ENCODE data around the gene ATP2B3.
"Not testable (repeated sequence)": the region's sequence is repeated elsewhere in the genome, so short reads cannot be mapped to it uniquely, and the experiment has no call there.

The ATP2B3 gene

DNA sequence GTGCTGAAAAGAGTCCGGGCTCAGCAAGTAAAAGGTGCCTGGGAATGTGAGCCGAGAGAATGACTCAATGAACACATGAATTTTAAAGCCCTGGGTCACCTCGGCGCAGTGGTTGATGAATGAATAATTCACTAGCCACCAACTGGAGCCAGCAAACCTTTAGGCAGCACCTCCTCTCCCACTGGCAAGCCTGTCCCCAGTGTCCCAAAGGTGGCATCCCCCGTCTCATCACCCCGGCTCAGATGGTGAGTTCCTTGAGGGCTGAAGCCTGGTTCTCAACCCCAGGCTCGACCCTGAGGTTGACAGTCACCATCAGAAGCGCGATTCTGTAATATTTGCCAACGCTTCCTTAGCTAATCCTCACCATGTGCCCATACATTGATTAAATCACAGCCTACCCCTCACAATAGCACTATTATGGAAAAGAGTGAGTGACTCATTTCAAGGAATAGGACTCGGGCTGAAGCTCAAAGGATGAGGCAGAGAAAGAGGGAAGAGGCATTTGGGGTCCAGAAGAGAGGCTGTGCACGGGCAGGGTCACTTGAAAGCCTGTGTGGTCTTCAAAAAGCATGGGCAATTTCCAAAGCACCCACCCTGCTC lies 84.2 kb downstream of the ATP2B3 start:
- TF ChIP-seq, protein P1, sequence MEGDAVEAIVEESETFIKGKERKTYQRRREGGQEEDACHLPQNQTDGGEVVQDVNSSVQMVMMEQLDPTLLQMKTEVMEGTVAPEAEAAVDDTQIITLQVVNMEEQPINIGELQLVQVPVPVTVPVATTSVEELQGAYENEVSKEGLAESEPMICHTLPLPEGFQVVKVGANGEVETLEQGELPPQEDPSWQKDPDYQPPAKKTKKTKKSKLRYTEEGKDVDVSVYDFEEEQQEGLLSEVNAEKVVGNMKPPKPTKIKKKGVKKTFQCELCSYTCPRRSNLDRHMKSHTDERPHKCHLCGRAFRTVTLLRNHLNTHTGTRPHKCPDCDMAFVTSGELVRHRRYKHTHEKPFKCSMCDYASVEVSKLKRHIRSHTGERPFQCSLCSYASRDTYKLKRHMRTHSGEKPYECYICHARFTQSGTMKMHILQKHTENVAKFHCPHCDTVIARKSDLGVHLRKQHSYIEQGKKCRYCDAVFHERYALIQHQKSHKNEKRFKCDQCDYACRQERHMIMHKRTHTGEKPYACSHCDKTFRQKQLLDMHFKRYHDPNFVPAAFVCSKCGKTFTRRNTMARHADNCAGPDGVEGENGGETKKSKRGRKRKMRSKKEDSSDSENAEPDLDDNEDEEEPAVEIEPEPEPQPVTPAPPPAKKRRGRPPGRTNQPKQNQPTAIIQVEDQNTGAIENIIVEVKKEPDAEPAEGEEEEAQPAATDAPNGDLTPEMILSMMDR (IDR thresholded peaks at IDR 0.05), result no peak
- Histone ChIP-seq H3K4me3 (no peak overlapping the region), H3K36me3 (no peaks in the 10 kb centered on the region), H3K27ac (no peak overlapping the region), H3K4me1 (peaks cover 0 to 21% (median 6%) of the 10 kb centered on the region in 4 donors), H3K27me3 (no peaks in the 10 kb centered on the region), H3K9me3 (peaks cover 0 to 7% (median 0%) of the 10 kb centered on the region in 3 donors)
- intact Hi-C loops (cut with DNase I; ENCODE audit: low total_unique reads), result loop anchor here (10.0 kb wide), 1 partner anchor 57 kb away; no protein-coding TSS in a partner anchor
- DNase-seq, result no peak

DNA sequence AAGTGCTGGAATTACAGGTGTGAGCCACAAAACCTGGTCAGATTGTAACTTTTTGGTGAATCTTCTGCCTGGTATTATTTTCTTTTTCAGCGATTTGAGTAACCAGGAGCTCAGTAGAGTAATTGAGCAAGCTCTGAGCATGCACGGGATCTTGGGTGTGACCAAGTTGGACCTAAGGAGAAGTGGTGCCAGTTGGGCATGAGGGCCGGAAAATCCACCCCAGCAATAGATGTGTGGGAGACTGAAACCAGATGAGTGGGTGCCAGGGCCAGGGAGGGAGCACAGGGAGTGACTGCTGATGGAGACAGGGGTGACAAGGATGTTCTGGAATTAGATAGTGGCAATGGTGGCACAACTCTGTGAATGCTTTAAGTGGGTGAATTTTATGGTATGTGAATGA lies 85.2 kb downstream of the ATP2B3 start:
- H3K27me3 ChIP-seq, result no peaks in the 10 kb centered on the region
- no peak overlapping the region for H3K27ac ChIP-seq
- H3K36me3 ChIP-seq, result no peaks in the 10 kb centered on the region
- DNase-seq, result no peak
- no peak overlapping the region for H3K4me3 ChIP-seq
- intact Hi-C loops (cut with DNase I; ENCODE audit: low total_unique reads), result loop anchor here (10.0 kb wide), 1 partner anchor 58 kb away; no protein-coding TSS in a partner anchor
- peaks cover 0 to 20% (median 6%) of the 10 kb centered on the region in 4 donors for H3K4me1 ChIP-seq
- TF ChIP-seq, protein P1 (IDR thresholded peaks at IDR 0.05), result no peak
- peaks cover 0 to 4% (median 0%) of the 10 kb centered on the region in 3 donors for H3K9me3 ChIP-seq

DNA sequence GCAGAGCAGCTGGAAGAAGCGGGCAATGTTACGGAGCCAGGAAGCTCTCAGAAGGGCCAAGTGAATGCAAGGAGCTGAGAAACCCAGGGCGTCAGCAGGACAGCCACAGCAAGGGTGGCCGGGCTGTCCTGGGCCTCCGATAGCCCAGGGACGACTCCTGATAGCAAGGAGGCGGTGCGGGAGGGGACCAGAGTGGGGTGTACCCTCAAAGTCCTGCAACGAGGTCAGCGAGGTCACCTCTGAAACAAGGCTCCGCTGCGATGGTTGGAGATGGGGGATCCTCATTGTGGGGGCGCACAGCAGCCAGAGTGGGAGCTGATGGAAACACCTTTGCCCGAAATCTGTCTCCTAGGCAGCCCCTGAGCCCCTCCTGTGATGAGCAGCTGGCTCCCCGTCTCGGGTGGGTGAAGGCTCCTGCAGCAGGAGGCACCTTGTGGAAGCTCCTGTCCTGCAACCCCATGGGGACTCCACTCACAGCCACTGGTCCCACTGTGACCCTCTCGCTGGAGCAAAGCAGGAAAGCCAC lies 85.8 kb downstream of the ATP2B3 start:
- TF ChIP-seq, protein P1 (IDR thresholded peaks at IDR 0.05), result no peak
- Histone ChIP-seq H3K27ac (no peak overlapping the region), H3K27me3 (no peaks in the 10 kb centered on the region), H3K36me3 (no peaks in the 10 kb centered on the region), H3K4me3 (no peak overlapping the region), H3K9me3 (peaks cover 0 to 4% (median 0%) of the 10 kb centered on the region in 3 donors), H3K4me1 (peaks cover 0 to 14% (median 4%) of the 10 kb centered on the region in 4 donors)
- intact Hi-C loops (cut with DNase I; ENCODE audit: low total_unique reads), result loop anchor here (10.0 kb wide), 1 partner anchor 58 kb away; no protein-coding TSS in a partner anchor
- DNase-seq, result no peak

DNA sequence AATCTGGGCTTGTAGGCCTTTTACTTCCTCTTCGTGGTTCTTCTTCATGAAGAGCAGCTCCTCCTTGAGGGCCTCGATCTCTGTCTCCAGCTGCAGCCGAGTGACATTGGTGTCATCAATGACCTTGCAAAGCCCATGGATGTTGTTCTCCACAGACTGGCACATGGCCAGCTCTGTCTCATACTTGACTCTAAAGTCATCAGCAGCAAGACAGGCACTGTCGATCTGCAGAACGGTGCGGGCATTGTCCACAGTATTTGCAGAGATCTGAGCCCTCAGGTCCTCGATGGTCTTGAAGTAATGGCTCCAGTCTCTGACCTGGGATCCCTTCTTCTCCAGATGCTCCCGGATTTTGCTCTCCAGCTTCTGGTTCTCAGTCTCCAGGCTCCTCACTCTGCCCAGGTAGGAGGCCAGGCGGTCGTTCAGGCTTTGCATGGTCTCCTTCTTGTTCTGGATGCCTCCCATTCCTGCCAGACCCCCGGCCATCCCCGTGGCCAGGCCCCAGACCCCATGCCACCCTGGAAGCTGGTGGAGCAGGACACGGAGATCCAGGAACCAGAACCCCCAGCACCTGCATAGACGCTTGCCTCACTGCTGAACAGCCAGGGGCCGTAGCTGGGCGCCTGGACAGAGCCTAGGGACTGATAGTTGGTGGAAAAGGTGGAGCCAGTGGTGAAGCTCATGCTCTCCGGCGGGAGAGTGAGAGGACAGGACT lies 87.4 kb downstream of the ATP2B3 start:
- intact Hi-C loops (cut with DNase I; ENCODE audit: low total_unique reads), result loop anchor here (5.0 to 10.0 kb wide), 2 partner anchors 60 to 62 kb away; no protein-coding TSS in a partner anchor
- not testable (repeated sequence) for H3K4me3 ChIP-seq, DNase-seq, H3K27me3 ChIP-seq, H3K9me3 ChIP-seq, H3K27ac ChIP-seq, H3K36me3 ChIP-seq
- H3K4me1 ChIP-seq, result peaks cover 0 to 15% (median 7%) of the 10 kb centered on the region in 4 donors

DNA sequence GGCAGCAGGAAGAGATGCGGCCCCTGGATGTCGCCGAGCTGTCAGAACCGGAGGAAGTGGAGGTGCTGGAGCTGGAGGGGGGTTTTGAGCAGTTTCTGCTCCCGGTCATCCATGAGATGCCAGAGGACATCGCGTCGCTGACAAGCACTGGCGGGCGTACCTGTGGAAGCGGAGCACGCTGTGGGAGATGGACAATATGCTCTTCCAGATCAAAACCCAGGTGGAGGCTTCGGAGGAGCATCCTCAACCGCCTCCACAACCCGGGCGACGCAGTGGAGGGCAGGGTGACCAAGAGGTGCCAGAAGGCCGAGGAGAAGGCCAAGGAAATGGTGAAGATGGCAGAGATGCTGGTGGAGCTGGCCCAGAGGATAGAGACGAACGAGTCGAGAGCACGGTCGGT lies 89.1 kb downstream of the ATP2B3 start:
- TF ChIP-seq, protein P1 (IDR thresholded peaks at IDR 0.05), result no peak
- no peaks in the 10 kb centered on the region for H3K36me3 ChIP-seq
- no peaks in the 10 kb centered on the region for H3K9me3 ChIP-seq
- H3K27me3 ChIP-seq, result no peaks in the 10 kb centered on the region
- no peak for DNase-seq
- no peak overlapping the region for H3K27ac ChIP-seq
- H3K4me3 ChIP-seq, result no peak overlapping the region
- intact Hi-C loops (cut with DNase I; ENCODE audit: low total_unique reads), result loop anchor here (5.0 to 10.0 kb wide), 2 partner anchors 61 to 62 kb away; no protein-coding TSS in a partner anchor
- H3K4me1 ChIP-seq, result peaks cover 0 to 16% (median 12%) of the 10 kb centered on the region in 4 donors

DNA sequence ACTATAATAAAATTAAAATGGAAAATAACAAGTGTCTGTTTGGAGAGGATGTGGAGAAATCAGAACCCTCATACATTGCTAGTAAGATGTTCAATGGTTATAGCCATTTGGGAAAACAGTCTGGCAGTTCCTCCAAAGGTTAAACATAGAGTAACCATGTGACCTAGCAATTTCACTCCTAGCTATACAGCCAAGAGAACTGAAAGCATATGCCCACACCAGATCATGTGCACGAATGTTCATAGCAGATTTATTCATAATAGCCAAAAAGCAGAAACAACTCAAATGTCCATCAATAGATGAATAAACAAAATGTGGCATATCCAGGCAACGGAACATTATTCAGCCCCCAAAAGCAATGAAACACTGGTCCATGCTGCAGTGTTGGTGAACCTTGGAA lies 90.9 kb downstream of the ATP2B3 start:
- Histone ChIP-seq H3K4me3 (no peak overlapping the region), H3K9me3 (no peaks in the 10 kb centered on the region), H3K4me1 (peaks cover 0 to 17% (median 12%) of the 10 kb centered on the region in 4 donors), H3K27ac (no peak overlapping the region), H3K27me3 (no peaks in the 10 kb centered on the region), H3K36me3 (no peaks in the 10 kb centered on the region)
- intact Hi-C loops (cut with DNase I; ENCODE audit: low total_unique reads), result loop anchor here (5.0 to 10.0 kb wide), 2 partner anchors 59 to 64 kb away; no protein-coding TSS in a partner anchor
- DNase-seq, result no peak
- TF ChIP-seq, protein P1 (IDR thresholded peaks at IDR 0.05), result no peak

Measured in tibial artery (tissue), 4 donors.